ENCODE results near the gene AACS.

DNA sequence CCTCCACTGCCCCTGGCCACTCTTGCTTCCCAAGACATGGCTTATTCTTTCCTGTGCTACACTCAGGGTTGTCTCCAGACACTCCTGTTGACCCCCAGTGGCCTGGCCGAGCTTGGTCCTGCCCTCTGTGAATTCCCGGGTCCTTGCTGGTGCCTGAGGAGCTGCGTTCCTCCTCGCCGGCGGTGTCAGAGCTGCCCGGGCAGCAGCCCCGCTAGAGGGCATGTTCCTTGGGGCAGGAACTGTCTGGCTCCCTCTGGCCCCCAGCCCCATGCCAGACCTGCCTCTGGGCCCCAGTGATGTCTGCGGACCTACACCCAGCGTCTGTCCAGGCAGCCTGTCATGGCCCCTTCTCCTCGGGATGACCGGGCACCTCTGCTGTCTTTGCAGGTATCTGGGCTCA lies 68.4 kb downstream of the AACS start:
- TF ChIP-seq, protein P1, sequence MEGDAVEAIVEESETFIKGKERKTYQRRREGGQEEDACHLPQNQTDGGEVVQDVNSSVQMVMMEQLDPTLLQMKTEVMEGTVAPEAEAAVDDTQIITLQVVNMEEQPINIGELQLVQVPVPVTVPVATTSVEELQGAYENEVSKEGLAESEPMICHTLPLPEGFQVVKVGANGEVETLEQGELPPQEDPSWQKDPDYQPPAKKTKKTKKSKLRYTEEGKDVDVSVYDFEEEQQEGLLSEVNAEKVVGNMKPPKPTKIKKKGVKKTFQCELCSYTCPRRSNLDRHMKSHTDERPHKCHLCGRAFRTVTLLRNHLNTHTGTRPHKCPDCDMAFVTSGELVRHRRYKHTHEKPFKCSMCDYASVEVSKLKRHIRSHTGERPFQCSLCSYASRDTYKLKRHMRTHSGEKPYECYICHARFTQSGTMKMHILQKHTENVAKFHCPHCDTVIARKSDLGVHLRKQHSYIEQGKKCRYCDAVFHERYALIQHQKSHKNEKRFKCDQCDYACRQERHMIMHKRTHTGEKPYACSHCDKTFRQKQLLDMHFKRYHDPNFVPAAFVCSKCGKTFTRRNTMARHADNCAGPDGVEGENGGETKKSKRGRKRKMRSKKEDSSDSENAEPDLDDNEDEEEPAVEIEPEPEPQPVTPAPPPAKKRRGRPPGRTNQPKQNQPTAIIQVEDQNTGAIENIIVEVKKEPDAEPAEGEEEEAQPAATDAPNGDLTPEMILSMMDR (conservative IDR thresholded peaks at IDR 0.05; ENCODE audit: low read depth, low read length): no peak
- TF ChIP-seq MAZ (IDR thresholded peaks at IDR 0.05; ENCODE audit: borderline replicate concordance, low read depth, low read length) (no peak), POLR2A (IDR thresholded peaks at IDR 0.05; ENCODE audit: low read depth, low read length) (no peak), FOS (IDR thresholded peaks at IDR 0.05; ENCODE audit: low read depth, low read length) (no peak), CEBPB (IDR thresholded peaks at IDR 0.05; ENCODE audit: low read depth, low read length) (no peak), SMC3 (IDR thresholded peaks at IDR 0.05; ENCODE audit: low read depth, low read length) (no peak), RAD21 (IDR thresholded peaks at IDR 0.05; ENCODE audit: low read length) (no peak), CHD1 (IDR thresholded peaks at IDR 0.05; ENCODE audit: low read depth, low read length) (no peak), MAFK (IDR thresholded peaks at IDR 0.05; ENCODE audit: low read depth, low read length) (no peak), BHLHE40 (IDR thresholded peaks at IDR 0.05; ENCODE audit: low read depth, low read length) (no peak), RCOR1 (IDR thresholded peaks at IDR 0.05; ENCODE audit: insufficient replicate concordance, low read length) (no peak), MXI1 (IDR thresholded peaks at IDR 0.05; ENCODE audit: borderline replicate concordance, low read depth, low read length) (no peak)
- TF ChIP-seq, protein P2, sequence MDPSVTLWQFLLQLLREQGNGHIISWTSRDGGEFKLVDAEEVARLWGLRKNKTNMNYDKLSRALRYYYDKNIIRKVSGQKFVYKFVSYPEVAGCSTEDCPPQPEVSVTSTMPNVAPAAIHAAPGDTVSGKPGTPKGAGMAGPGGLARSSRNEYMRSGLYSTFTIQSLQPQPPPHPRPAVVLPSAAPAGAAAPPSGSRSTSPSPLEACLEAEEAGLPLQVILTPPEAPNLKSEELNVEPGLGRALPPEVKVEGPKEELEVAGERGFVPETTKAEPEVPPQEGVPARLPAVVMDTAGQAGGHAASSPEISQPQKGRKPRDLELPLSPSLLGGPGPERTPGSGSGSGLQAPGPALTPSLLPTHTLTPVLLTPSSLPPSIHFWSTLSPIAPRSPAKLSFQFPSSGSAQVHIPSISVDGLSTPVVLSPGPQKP (IDR thresholded peaks at IDR 0.05; ENCODE audit: borderline replicate concordance, low read depth, low read length): no peak
- TF ChIP-seq, protein P3, sequence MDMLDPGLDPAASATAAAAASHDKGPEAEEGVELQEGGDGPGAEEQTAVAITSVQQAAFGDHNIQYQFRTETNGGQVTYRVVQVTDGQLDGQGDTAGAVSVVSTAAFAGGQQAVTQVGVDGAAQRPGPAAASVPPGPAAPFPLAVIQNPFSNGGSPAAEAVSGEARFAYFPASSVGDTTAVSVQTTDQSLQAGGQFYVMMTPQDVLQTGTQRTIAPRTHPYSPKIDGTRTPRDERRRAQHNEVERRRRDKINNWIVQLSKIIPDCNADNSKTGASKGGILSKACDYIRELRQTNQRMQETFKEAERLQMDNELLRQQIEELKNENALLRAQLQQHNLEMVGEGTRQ (IDR thresholded peaks at IDR 0.05; ENCODE audit: low read depth, low read length): no peak
